HG03066 (cell line): ENCODE results near the gene SPATA20.

ENCODE experiments used
- ATAC-seq: cut with Tn5 transposase; IDR thresholded peaks from one replicate; pipeline ENCODE4 v1.9.1; 2021; ENCODE audit warnings: low read depth; ENCODE audit not compliant: unreplicated experiment

Gene SPATA20

DNA sequence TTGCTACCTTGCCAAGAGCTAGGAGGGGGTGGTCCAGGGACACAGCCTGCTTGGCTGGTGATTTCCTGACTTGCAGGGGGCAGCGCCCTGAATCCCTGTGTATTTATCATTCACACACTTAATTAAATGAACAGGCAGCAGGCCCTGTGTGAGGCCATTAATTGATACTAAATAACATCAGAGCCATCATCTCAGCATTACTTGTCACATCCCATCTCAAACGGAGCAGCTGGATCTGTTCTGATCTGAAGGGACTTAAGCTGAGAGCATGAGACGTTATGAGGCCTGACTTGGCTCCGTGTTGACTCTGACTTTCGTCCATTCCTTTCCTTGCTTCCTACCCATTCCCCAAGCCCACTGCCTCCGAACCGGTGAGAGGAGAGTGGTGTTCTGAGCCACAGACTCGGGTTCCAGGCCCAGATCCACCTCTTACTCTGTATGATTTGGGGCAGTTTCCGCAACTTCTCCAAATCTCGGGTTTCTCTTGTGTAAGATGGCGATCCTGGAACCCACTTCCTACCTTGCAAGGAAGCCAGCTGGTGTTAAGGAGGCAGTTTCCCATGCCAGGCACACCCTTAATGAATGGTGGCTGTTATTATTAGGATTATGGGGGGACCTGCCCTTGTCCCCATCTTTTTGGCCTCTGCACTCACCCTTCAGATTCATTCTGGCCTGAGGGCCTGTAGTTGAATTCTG is 47.3 kb downstream of the SPATA20 start:
- no peak for ATAC-seq

DNA sequence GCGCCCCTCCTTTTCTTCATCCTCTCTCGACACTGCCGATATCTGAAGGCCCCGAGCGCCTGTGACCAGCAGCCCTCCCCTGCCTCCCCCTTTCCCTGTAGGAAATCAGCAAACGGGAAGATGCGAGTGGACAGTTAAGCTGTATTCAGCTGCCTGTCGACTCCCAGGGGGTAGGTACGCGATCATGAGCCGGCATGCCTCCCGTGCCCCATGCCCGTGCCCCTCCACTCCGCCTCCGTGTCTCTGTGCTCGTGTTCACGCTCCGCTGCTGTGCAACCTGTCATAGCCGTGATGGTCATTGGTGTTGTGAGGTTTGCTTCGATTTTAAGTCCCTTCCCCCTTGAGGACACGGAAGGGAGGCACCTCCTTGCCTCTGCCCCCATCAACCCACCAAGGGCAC is 47.9 kb downstream of the SPATA20 start:
- ATAC-seq = no peak

DNA sequence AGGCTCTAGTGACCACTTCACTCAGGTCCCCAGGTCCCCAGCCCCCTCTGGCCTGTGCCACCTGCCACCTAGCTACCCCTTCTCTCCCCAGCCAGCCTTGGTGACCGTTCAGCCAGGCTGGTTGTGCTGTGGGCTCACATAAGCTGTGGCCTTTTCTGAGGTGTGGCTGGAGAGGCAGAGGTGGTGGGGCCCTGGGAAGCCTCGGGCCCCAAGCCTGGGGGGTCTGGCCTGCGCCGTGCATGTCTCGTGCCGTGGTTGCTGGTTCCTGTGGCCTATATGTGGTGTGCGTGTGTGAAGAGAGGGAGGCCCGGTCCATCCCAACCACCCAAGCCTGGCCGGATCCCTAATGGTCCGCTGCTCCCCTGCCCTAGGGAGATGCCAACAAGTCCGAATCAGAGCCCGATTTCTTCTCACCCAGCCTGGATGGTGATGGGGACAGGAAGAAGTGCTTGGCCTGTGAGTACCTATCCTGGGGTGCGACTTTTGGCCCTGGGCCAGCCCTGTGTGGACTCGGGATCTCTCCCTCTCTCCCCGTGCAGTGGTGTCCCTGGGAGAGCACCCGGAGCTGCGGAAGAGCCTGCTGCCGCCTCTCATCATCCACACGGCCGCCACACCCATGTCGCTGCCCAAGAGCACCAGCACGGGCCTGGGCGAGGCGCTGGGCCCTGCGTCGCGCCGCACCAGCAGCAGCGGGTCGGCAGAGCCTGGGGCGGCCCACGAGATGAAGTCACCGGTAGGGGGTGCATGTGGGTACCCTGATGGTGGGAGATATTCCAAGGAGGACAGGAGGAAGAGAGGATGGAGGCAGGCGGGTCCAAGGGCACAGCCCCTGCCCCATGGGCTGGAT is 49.4 kb downstream of the SPATA20 start:
- no peak for ATAC-seq

- ATAC-seq = no peak
Measured at GRCh38 chr17:50598487-50598886, 51.5 kb downstream of the SPATA20 start.

- no peak for ATAC-seq
Measured at GRCh38 chr17:50599606-50600005, 52.6 kb downstream of the SPATA20 start.

DNA sequence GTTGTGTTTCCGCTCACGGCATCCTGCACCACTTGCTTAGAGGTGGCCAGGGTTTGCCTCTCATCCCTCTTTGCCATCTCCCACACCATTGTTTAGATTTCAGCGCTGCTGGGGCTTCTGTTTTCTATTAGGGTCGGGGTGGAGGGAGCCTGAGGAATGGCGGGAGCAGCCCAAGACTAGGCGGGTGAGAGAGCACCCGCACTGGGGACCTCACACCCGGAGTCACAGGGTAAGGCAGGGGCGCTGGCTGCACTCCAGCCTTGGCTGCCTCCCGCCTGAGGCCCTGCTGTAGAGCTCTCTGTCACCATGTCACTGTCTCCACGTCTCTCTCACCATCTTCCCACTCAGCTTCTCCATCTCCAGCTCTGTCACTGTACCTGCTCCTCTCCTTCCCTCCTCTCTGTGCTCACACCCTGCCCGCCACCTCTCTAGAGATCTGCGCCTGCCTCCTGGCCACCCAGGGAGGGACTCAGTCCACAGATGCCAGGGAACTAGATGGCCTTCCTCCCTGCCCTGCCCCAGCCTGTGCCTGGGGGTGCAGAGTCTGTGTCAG is 54.9 kb downstream of the SPATA20 start:
- ATAC-seq = no peak

DNA sequence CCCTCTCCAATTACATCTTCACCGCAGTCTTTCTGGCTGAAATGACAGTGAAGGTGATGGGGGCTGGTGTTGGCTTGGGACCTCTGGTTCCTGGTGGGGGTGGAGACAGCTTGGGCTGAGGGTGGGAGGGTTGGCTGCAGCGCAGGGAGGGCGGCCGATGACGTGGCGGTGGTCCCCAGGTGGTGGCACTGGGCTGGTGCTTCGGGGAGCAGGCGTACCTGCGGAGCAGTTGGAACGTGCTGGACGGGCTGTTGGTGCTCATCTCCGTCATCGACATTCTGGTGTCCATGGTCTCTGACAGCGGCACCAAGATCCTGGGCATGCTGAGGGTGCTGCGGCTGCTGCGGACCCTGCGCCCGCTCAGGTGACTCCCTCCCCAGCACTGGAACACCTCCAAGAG is 55.9 kb downstream of the SPATA20 start:
- no peak for ATAC-seq

DNA sequence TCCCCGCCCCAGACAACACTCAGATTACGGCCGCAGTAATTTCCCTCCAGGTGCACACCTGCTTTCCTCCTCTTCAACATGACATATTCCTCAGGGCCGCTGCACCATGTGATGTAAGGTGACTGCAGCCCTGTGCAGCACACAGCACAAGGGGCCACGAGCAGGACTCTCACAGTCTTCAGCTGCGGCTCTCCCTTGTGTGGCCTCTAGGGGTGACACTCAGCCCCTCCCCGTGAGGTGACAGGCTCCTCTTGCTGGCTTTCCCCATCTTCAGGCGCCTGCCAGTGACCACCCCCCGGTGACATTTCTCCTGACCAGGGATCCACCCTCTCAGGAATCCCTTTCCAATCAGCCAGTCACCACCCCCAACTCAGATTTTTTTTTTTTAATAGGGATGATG is 56.4 kb downstream of the SPATA20 start:
- ATAC-seq = no peak

DNA sequence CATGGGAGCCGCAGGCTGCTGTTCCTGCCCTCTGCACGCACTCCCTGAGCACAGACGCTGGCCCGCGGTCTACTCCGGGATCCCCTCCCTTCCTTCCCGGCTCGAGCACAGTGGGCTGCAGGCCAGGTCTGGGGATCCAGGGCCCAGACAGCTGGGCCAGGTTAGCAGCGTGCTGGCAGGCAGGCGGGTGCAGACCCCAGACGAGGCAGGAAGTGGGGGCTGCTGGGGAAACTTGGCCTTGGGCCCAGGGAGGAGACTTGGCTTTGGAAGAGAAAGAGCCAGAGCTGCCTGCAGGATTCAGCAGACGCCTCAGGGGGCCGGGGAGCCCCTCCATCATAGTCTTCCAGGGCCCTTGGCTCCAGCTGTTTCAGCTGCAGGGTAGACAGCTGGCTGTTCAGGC is 57.5 kb downstream of the SPATA20 start:
- ATAC-seq = no peak

DNA sequence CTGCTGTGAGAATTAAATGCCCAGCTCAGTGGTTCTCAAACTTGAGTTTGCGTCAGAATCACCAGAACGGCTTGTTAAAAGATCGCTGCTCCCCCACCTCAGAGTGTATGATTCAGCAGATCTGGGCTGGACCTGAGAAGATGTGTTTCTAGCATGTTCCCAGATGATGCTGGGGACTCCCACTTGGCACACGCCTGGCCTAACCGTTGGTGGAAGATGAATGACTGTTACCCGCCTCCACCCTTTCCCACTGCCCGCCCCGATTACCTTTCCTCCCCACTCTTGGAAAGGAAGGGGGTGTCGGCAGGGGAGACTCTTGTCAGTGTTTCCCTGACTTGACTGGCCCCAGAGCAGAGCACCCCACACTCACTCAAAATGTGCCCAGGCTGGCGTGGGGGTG is 58.5 kb downstream of the SPATA20 start:
- ATAC-seq = no peak
